WTC11 (cell line): ENCODE measurements around the gene TELO2. TPM values are rescaled to one million over a fixed set of nuclear protein-coding genes. Genes with fewer than 3 reads are reported as not detected.

Experiments used
- ATAC-seq: fragments of 200-7000 bp; cut with Tn5 transposase; 2 replicates; pipeline ENCODE4 v1.10.0; 2021; ENCODE audit warnings: mild to moderate bottlenecking, moderate library complexity
- CTCF ChIA-PET: fragments of 300-600 bp; sonication (Branson Sonifier 250); formaldehyde crosslinking; loops from one replicate; lab custom pipeline; 2021; ENCODE audit warnings: antibody characterized with exemption; lab: Charles Lee
- POLR2A ChIA-PET: fragments of 350-600 bp; sonication (Branson Sonifier 250); formaldehyde crosslinking; loops from one replicate; lab custom pipeline; 2021; ENCODE audit warnings: antibody characterized with exemption; lab: Charles Lee
- DNase-seq: peaks from one replicate; pipeline ENCODE4 v3.0.0; 2021; ENCODE audit warnings: low spot score
- H3K27ac Mint-ChIP-seq: 2 replicates; pipeline ENCODE4 v1.8.0; 2021; ENCODE audit warnings: mixed read lengths
- H3K27me3 Mint-ChIP-seq: 2 replicates; pipeline ENCODE4 v1.8.0; 2021; ENCODE audit warnings: low read depth, mild to moderate bottlenecking, moderate library complexity, mixed read lengths
- H3K36me3 Mint-ChIP-seq: 2 replicates; pipeline ENCODE4 v1.8.0; 2021; ENCODE audit warnings: mixed read lengths
- H3K4me1 Mint-ChIP-seq: 2 replicates; pipeline ENCODE4 v1.8.0; 2022; ENCODE audit warnings: mixed read lengths
- H3K4me3 Mint-ChIP-seq: 2 replicates; pipeline ENCODE4 v1.8.0; 2021; ENCODE audit warnings: mild to moderate bottlenecking, moderate library complexity, mixed read lengths
- H3K9me3 Mint-ChIP-seq: 2 replicates; pipeline ENCODE4 v1.8.0; 2021; ENCODE audit warnings: mixed read lengths
- CBFB ChIP-seq: sonication (generic); formaldehyde crosslinking; IDR thresholded peaks from 2 replicates; pipeline ENCODE4 v1.8.1; 2022; ENCODE audit warnings: mild to moderate bottlenecking, low read depth, missing genetic modification reagents
- CREB1 ChIP-seq: sonication (generic); formaldehyde crosslinking; IDR thresholded peaks from 2 replicates; pipeline ENCODE4 v1.8.0; 2023; ENCODE audit warnings: mild to moderate bottlenecking, missing genetic modification reagents
- ERG ChIP-seq: fragments of 250-450 bp; sonication (Bioruptor Pico); IDR thresholded peaks from 2 replicates; pipeline ENCODE4 v1.8.0; 2021; ENCODE audit warnings: mild to moderate bottlenecking
- FOXJ3 ChIP-seq: sonication (generic); formaldehyde crosslinking; IDR thresholded peaks from 2 replicates; pipeline ENCODE4 v1.9.0; 2021; ENCODE audit warnings: missing genetic modification reagents, mild to moderate bottlenecking, borderline replicate concordance
- FOXP1 ChIP-seq: sonication (generic); formaldehyde crosslinking; IDR thresholded peaks from 2 replicates; pipeline ENCODE4 v1.8.0; 2022; ENCODE audit warnings: missing genetic modification reagents, mild to moderate bottlenecking, moderate library complexity, borderline replicate concordance
- GABPB1 ChIP-seq: sonication (generic); formaldehyde crosslinking; IDR thresholded peaks from 2 replicates; pipeline ENCODE4 v1.8.1; 2023; ENCODE audit warnings: mild to moderate bottlenecking, missing genetic modification reagents
- JUN ChIP-seq: sonication (generic); formaldehyde crosslinking; IDR thresholded peaks from 2 replicates; pipeline ENCODE4 v1.8.0; 2023; ENCODE audit warnings: mild to moderate bottlenecking, missing genetic modification reagents
- KAT7 ChIP-seq: sonication (generic); formaldehyde crosslinking; IDR thresholded peaks from 2 replicates; pipeline ENCODE4 v1.8.1; 2023; ENCODE audit warnings: missing genetic modification reagents, mild to moderate bottlenecking, borderline replicate concordance
- MXD4 ChIP-seq: fragments of 250-450 bp; sonication (Bioruptor Pico); IDR thresholded peaks from 2 replicates; pipeline ENCODE4 v1.8.0; 2021; ENCODE audit warnings: mild to moderate bottlenecking, moderate library complexity, borderline replicate concordance
- SOX15 ChIP-seq: fragments of 250-450 bp; sonication (Bioruptor Pico); IDR thresholded peaks from 2 replicates; pipeline ENCODE4 v1.9.0; 2021; ENCODE audit warnings: mild to moderate bottlenecking
- STAT6 ChIP-seq: sonication (generic); formaldehyde crosslinking; conservative IDR thresholded peaks from 2 replicates; pipeline ENCODE4 v1.8.1; 2023; ENCODE audit warnings: mild to moderate bottlenecking, low read depth, missing genetic modification reagents, moderate library complexity
- TP53 ChIP-seq: sonication (generic); formaldehyde crosslinking; IDR thresholded peaks from 2 replicates; pipeline ENCODE4 v1.8.1; 2023; ENCODE audit warnings: mild to moderate bottlenecking, missing genetic modification reagents
- USF1 ChIP-seq: sonication (generic); formaldehyde crosslinking; IDR thresholded peaks from 2 replicates; pipeline ENCODE4 v1.8.0; 2022; ENCODE audit warnings: mild to moderate bottlenecking, missing genetic modification reagents
- total RNA-seq: library from RNA; stranded (reverse); gene quantifications from 3 replicates; pipeline ENCODE4 v1.2.3, GENCODE V29; 2021
- TF ChIP-seq, protein P1 (sequence below): sonication (generic); formaldehyde crosslinking; IDR thresholded peaks from 2 replicates; pipeline ENCODE4 v1.8.0; 2023; ENCODE audit warnings: missing genetic modification reagents, mild to moderate bottlenecking, borderline replicate concordance
- TF ChIP-seq, protein P2 (sequence below): fragments of 250-450 bp; sonication (Bioruptor Pico); IDR thresholded peaks from 2 replicates; pipeline ENCODE4 v2.1.2; 2022; ENCODE audit warnings: mild to moderate bottlenecking, moderate library complexity
- TF ChIP-seq, protein P3 (sequence below): sonication (generic); formaldehyde crosslinking; IDR thresholded peaks from 2 replicates; pipeline ENCODE4 v1.8.1; 2023; ENCODE audit warnings: mild to moderate bottlenecking, missing genetic modification reagents, moderate library complexity
- TF ChIP-seq, protein P4 (sequence below): sonication (generic); formaldehyde crosslinking; IDR thresholded peaks from 2 replicates; pipeline ENCODE4 v1.8.1; 2023; ENCODE audit warnings: mild to moderate bottlenecking, missing genetic modification reagents, borderline replicate concordance
- TF ChIP-seq, protein P5 (sequence below): sonication (generic); formaldehyde crosslinking; IDR thresholded peaks from 2 replicates; pipeline ENCODE4 v1.8.1; 2023; ENCODE audit warnings: mild to moderate bottlenecking, missing genetic modification reagents

The TELO2 gene
- total RNA-seq, 1 experiment from 2014 or later, result 86.7 TPM

DNA sequence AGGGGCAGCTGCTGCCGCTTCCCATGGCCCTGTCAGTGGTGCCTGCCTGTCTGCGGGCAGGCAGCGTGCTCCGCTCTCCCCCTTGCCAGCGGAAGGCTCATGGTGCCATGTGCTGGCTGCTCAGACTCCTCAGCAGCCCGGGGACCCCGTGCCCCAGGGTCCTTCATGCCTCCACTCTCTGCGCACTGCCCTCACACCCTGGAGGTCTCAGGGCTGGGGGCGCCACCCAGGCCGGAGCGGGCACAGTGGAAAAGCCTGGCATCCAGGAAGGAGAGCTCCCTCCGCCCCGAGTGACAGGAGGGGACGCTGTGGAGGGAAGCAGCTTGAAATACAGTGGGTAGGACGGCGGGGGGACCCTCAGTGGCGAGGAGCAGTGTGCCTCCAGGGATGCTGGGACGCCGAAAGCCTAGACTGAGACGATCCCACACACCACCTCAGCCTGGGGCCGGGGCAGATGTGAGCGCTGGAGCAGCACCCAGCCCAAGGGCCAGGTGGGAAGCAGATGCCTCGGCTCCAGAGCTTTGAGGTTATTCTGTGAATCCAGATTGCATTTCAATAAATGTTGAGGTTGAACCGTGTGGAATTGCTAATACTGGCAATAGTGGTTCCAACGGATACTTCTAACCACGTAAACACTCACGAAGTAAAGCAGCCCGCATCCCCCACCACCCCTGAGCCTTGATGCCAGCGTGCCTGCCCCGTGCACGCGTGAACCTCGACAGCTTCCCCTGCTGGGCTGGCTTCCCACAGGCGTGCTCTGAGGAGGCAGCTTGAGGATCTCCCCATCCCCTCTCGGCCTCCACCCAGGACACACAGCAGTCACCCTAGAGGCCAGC is 46.8 kb downstream of the TELO2 start (continued):
- TF ChIP-seq, protein P1, sequence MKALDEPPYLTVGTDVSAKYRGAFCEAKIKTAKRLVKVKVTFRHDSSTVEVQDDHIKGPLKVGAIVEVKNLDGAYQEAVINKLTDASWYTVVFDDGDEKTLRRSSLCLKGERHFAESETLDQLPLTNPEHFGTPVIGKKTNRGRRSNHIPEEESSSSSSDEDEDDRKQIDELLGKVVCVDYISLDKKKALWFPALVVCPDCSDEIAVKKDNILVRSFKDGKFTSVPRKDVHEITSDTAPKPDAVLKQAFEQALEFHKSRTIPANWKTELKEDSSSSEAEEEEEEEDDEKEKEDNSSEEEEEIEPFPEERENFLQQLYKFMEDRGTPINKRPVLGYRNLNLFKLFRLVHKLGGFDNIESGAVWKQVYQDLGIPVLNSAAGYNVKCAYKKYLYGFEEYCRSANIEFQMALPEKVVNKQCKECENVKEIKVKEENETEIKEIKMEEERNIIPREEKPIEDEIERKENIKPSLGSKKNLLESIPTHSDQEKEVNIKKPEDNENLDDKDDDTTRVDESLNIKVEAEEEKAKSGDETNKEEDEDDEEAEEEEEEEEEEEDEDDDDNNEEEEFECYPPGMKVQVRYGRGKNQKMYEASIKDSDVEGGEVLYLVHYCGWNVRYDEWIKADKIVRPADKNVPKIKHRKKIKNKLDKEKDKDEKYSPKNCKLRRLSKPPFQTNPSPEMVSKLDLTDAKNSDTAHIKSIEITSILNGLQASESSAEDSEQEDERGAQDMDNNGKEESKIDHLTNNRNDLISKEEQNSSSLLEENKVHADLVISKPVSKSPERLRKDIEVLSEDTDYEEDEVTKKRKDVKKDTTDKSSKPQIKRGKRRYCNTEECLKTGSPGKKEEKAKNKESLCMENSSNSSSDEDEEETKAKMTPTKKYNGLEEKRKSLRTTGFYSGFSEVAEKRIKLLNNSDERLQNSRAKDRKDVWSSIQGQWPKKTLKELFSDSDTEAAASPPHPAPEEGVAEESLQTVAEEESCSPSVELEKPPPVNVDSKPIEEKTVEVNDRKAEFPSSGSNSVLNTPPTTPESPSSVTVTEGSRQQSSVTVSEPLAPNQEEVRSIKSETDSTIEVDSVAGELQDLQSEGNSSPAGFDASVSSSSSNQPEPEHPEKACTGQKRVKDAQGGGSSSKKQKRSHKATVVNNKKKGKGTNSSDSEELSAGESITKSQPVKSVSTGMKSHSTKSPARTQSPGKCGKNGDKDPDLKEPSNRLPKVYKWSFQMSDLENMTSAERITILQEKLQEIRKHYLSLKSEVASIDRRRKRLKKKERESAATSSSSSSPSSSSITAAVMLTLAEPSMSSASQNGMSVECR, result no peak
- no peak for TF ChIP-seq STAT6 (CRISPR knock-in tag)
- no peak for TF ChIP-seq TP53 (CRISPR knock-in tag)
- no peak for TF ChIP-seq USF1 (CRISPR knock-in tag)
- no peak for TF ChIP-seq MXD4
- TF ChIP-seq SOX15 (CRISPR knock-in tag), result no peak
- no peak for TF ChIP-seq FOXP1 (CRISPR knock-in tag)
- TF ChIP-seq CBFB (CRISPR knock-in tag), result no peak
- no peak for TF ChIP-seq GABPB1 (CRISPR knock-in tag)
- no peak for TF ChIP-seq JUN (CRISPR knock-in tag)
- no peak for TF ChIP-seq FOXJ3 (CRISPR knock-in tag)
- TF ChIP-seq, protein P2, sequence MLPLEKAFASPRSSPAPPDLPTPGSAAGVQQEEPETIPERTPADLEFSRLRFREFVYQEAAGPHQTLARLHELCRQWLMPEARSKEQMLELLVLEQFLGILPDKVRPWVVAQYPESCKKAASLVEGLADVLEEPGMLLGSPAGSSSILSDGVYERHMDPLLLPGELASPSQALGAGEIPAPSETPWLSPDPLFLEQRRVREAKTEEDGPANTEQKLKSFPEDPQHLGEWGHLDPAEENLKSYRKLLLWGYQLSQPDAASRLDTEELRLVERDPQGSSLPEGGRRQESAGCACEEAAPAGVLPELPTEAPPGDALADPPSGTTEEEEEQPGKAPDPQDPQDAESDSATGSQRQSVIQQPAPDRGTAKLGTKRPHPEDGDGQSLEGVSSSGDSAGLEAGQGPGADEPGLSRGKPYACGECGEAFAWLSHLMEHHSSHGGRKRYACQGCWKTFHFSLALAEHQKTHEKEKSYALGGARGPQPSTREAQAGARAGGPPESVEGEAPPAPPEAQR (CRISPR knock-in tag), result no peak
- TF ChIP-seq, protein P3, sequence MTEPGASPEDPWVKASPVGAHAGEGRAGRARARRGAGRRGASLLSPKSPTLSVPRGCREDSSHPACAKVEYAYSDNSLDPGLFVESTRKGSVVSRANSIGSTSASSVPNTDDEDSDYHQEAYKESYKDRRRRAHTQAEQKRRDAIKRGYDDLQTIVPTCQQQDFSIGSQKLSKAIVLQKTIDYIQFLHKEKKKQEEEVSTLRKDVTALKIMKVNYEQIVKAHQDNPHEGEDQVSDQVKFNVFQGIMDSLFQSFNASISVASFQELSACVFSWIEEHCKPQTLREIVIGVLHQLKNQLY, result no peak

DNA sequence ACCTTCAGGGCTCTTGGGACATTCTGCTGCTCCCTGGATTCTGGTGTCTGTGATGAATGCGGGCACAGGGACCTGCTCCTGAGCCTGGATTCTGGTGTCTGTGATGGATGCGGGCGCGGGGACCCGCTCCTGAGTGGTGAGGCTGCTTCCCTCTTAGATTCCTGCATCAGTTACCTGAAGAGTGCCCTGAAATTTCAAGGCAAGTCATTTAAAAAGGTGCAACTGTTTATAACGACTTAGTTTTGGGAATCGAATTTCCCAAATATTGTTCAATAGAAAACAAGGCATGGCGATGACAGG is 47.3 kb downstream of the TELO2 start:
- Mint-ChIP-seq H3K4me1 (peaks cover 3% of the 10 kb centered on the region; the same call in 1 of the 2 replicates), H3K27me3 (no peaks in the 10 kb centered on the region), H3K9me3 (no peaks in the 10 kb centered on the region), H3K27ac (no peak overlapping the region), H3K4me3 (no peak overlapping the region), H3K36me3 (no peaks in the 10 kb centered on the region)
- ChIA-PET POLR2A (no interaction called here), CTCF (no interaction called here)
- DNase-seq (no peak), ATAC-seq (no peak)
- TF ChIP-seq CREB1 (CRISPR knock-in tag) (no peak), ERG (CRISPR knock-in tag) (no peak), FOXJ3 (CRISPR knock-in tag) (no peak), KAT7 (no peak)
- TF ChIP-seq, protein P4, sequence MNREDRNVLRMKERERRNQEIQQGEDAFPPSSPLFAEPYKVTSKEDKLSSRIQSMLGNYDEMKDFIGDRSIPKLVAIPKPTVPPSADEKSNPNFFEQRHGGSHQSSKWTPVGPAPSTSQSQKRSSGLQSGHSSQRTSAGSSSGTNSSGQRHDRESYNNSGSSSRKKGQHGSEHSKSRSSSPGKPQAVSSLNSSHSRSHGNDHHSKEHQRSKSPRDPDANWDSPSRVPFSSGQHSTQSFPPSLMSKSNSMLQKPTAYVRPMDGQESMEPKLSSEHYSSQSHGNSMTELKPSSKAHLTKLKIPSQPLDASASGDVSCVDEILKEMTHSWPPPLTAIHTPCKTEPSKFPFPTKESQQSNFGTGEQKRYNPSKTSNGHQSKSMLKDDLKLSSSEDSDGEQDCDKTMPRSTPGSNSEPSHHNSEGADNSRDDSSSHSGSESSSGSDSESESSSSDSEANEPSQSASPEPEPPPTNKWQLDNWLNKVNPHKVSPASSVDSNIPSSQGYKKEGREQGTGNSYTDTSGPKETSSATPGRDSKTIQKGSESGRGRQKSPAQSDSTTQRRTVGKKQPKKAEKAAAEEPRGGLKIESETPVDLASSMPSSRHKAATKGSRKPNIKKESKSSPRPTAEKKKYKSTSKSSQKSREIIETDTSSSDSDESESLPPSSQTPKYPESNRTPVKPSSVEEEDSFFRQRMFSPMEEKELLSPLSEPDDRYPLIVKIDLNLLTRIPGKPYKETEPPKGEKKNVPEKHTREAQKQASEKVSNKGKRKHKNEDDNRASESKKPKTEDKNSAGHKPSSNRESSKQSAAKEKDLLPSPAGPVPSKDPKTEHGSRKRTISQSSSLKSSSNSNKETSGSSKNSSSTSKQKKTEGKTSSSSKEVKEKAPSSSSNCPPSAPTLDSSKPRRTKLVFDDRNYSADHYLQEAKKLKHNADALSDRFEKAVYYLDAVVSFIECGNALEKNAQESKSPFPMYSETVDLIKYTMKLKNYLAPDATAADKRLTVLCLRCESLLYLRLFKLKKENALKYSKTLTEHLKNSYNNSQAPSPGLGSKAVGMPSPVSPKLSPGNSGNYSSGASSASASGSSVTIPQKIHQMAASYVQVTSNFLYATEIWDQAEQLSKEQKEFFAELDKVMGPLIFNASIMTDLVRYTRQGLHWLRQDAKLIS (CRISPR knock-in tag), result no peak
- TF ChIP-seq, protein P5, sequence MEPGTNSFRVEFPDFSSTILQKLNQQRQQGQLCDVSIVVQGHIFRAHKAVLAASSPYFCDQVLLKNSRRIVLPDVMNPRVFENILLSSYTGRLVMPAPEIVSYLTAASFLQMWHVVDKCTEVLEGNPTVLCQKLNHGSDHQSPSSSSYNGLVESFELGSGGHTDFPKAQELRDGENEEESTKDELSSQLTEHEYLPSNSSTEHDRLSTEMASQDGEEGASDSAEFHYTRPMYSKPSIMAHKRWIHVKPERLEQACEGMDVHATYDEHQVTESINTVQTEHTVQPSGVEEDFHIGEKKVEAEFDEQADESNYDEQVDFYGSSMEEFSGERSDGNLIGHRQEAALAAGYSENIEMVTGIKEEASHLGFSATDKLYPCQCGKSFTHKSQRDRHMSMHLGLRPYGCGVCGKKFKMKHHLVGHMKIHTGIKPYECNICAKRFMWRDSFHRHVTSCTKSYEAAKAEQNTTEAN (CRISPR knock-in tag), result no peak
